IMR-90 (cell line): ENCODE data around the gene LCN10. TPM values are rescaled to one million over a fixed set of nuclear protein-coding genes. Genes with fewer than 3 reads are reported as not detected.

Experiments used
- ATAC-seq: fragments of 200-7000 bp; cut with Tn5 transposase; 2 replicates; pipeline ENCODE4 v1.9.1; 2020; ENCODE audit warnings: low read depth, mild to moderate bottlenecking, moderate library complexity
- BruUV-seq: library from RNA; stranded (reverse); fragments of 400-500 nt; replicated peaks from 2 replicates; lab custom pipeline; 2021; lab: Mats Ljungman, UMichigan
- CTCF ChIA-PET: fragments of 300-600 bp; formaldehyde crosslinking; extraction: SDS; loops from one replicate; lab custom pipeline; 2021; ENCODE audit warnings: antibody characterized with exemption; lab: Yijun Ruan, JAX
- POLR2A ChIA-PET: fragments of 300-600 bp; sonication (Branson Sonifier 250); formaldehyde crosslinking; loops from one replicate; lab custom pipeline; 2022; ENCODE audit warnings: antibody characterized with exemption; ENCODE audit not compliant: unreplicated experiment; lab: Charles Lee
- DNase-seq: peaks from one replicate; pipeline ENCODE4 v3.0.0; 2013
- H2AFZ ChIP-seq: replicated peaks from 2 replicates; pipeline ENCODE3; 2013; ENCODE audit warnings: low read length, mild to moderate bottlenecking; ENCODE audit not compliant: poor library complexity
- H2AK5ac ChIP-seq: 2 replicates; pipeline ENCODE4 v1.6.1; 2013; ENCODE audit warnings: low read depth, low read length, inconsistent platforms
- H2AK9ac ChIP-seq: replicated peaks from 2 replicates; pipeline ENCODE3; 2013; ENCODE audit warnings: mild to moderate bottlenecking, low read depth, low read length, moderate library complexity; ENCODE audit not compliant: poor library complexity
- H2BK120ac ChIP-seq: 2 replicates; pipeline ENCODE4 v1.6.1; 2013; ENCODE audit warnings: low read depth, low read length, inconsistent platforms
- H2BK15ac ChIP-seq: 3 replicates; pipeline ENCODE4 v1.6.1; 2013; ENCODE audit warnings: low read depth, low read length, inconsistent platforms
- H2BK20ac ChIP-seq: 2 replicates; pipeline ENCODE4 v1.6.1; 2013; ENCODE audit warnings: low read depth, mild to moderate bottlenecking, inconsistent platforms, low read length, moderate library complexity
- H2BK5ac ChIP-seq: 2 replicates; pipeline ENCODE4 v1.6.1; 2013; ENCODE audit warnings: mild to moderate bottlenecking, low read depth, low read length, inconsistent platforms; ENCODE audit not compliant: poor library complexity, severe bottlenecking
- H3K14ac ChIP-seq: replicated peaks from 2 replicates; pipeline ENCODE4 v1.6.1; 2013; ENCODE audit warnings: low read depth, low read length, inconsistent platforms
- H3K18ac ChIP-seq: 2 replicates; pipeline ENCODE4 v1.6.1; 2013; ENCODE audit warnings: low read depth, low read length, control low read depth
- H3K23ac ChIP-seq: 2 replicates; pipeline ENCODE4 v1.6.1; 2013; ENCODE audit warnings: low read depth, low read length, inconsistent platforms
- H3K27ac ChIP-seq: 2 replicates; pipeline ENCODE4 v1.5.1; 2013; ENCODE audit warnings: mild to moderate bottlenecking, control low read depth, low read length; ENCODE audit not compliant: insufficient read depth
- H3K27me3 ChIP-seq: 2 replicates; pipeline ENCODE4 v1.6.1; 2013; ENCODE audit warnings: low read length; ENCODE audit not compliant: control insufficient read depth, insufficient read depth
- H3K36me3 ChIP-seq: 2 replicates; pipeline ENCODE4 v1.6.1; 2013; ENCODE audit warnings: low read length, mixed read lengths; ENCODE audit not compliant: control insufficient read depth, insufficient read depth
- H3K4ac ChIP-seq: 2 replicates; pipeline ENCODE4 v1.6.1; 2013; ENCODE audit warnings: low read depth, low read length, inconsistent platforms
- H3K4me1 ChIP-seq: 2 replicates; pipeline ENCODE4 v1.6.1; 2013; ENCODE audit warnings: low read length, mixed read lengths; ENCODE audit not compliant: control insufficient read depth, insufficient read depth
- H3K4me2 ChIP-seq: 2 replicates; pipeline ENCODE4 v1.6.1; 2013; ENCODE audit warnings: low read depth, mild to moderate bottlenecking, control low read depth, low read length, moderate library complexity
- H3K4me3 ChIP-seq: 2 replicates; pipeline ENCODE4 v1.5.1; 2013; ENCODE audit warnings: low read depth, mild to moderate bottlenecking, control low read depth, low read length, moderate library complexity; ENCODE audit not compliant: insufficient read depth
- H3K56ac ChIP-seq: 2 replicates; pipeline ENCODE4 v1.6.1; 2013; ENCODE audit warnings: low read length, inconsistent platforms; ENCODE audit not compliant: insufficient read depth; ENCODE audit errors: extremely low read depth
- H3K79me1 ChIP-seq, 2 experiments: 2 replicates each; pipeline ENCODE4 v1.6.1; 2013; ENCODE audit warnings: low read length in 2 of 2, inconsistent platforms in 1 of 2, low read depth in 1 of 2
- H3K9ac ChIP-seq: 2 replicates; pipeline ENCODE4 v1.6.1; 2013; ENCODE audit warnings: low read depth, low read length, control low read depth
- H3K9me1 ChIP-seq: 2 replicates; pipeline ENCODE4 v1.6.1; 2013; ENCODE audit warnings: low read length, inconsistent platforms; ENCODE audit not compliant: insufficient read depth
- H3K9me3 ChIP-seq: 2 replicates; pipeline ENCODE4 v1.6.1; 2013; ENCODE audit warnings: low read length; ENCODE audit not compliant: control insufficient read depth, insufficient read depth
- H4K20me1 ChIP-seq: 2 replicates; pipeline ENCODE4 v1.6.1; 2013; ENCODE audit warnings: low read length, inconsistent platforms; ENCODE audit not compliant: insufficient read depth
- H4K5ac ChIP-seq: 2 replicates; pipeline ENCODE4 v1.6.1; 2013; ENCODE audit warnings: mild to moderate bottlenecking, low read depth, low read length, control low read depth
- H4K8ac ChIP-seq, 2 experiments: 2 replicates each; pipeline ENCODE4 v1.6.1; 2013; ENCODE audit warnings: low read depth in 2 of 2, low read length in 2 of 2, control low read depth in 1 of 2, inconsistent platforms in 1 of 2
- H4K91ac ChIP-seq: 2 replicates; pipeline ENCODE4 v1.6.1; 2013; ENCODE audit warnings: low read depth, low read length, inconsistent platforms; ENCODE audit not compliant: insufficient read depth
- BHLHE40 ChIP-seq: fragments of 150-350 bp; IDR thresholded peaks from 2 replicates; pipeline ENCODE4 v1.6.1; 2016; ENCODE audit warnings: mild to moderate bottlenecking, low read depth, low read length
- CEBPB ChIP-seq: IDR thresholded peaks from 2 replicates; pipeline ENCODE4 v1.6.1; 2012; ENCODE audit warnings: low read depth, low read length, improper control_type of control experiment
- CHD1 ChIP-seq: IDR thresholded peaks from 2 replicates; pipeline ENCODE4 v1.6.1; 2012; ENCODE audit warnings: low read depth, low read length, improper control_type of control experiment
- FOS ChIP-seq: fragments of 150-350 bp; IDR thresholded peaks from 2 replicates; pipeline ENCODE4 v1.6.1; 2016; ENCODE audit warnings: low read depth, low read length
- MAFK ChIP-seq: IDR thresholded peaks from 2 replicates; pipeline ENCODE4 v1.6.1; 2012; ENCODE audit warnings: low read depth, low read length, improper control_type of control experiment
- NFE2L2 ChIP-seq: fragments of 150-350 bp; IDR thresholded peaks from 2 replicates; pipeline ENCODE4 v1.6.1; 2016; ENCODE audit warnings: low read depth, mild to moderate bottlenecking, low read length
- POLR2A ChIP-seq: IDR thresholded peaks from 2 replicates; pipeline ENCODE4 v1.6.1; 2012; ENCODE audit warnings: mild to moderate bottlenecking, low read depth, low read length
- RAD21 ChIP-seq: IDR thresholded peaks from 2 replicates; pipeline ENCODE4 v1.6.1; 2012; ENCODE audit warnings: low read length, improper control_type of control experiment
- RCOR1 ChIP-seq: IDR thresholded peaks from 2 replicates; pipeline ENCODE4 v1.6.1; 2012; ENCODE audit warnings: mild to moderate bottlenecking, low read length, improper control_type of control experiment; ENCODE audit not compliant: insufficient replicate concordance
- WGBS, 2 experiments: methylation state at CpG; one replicate each; pipeline versions ENCODE4 v1.1.5 to v1.1.7; 2013; ENCODE audit warnings: missing lambda C conversion rate in 2 of 2; ENCODE audit not compliant: insufficient read length in 1 of 2; ENCODE audit errors: extremely low coverage in 2 of 2; 5-methylcytosine and 5-hydroxymethylcytosine counted together
- dilution Hi-C: fragments of 300-500 bp; cut with HindIII; formaldehyde crosslinking; loops from one replicate; pipeline ENCODE4 v1.14.3; 2018; ENCODE audit warnings: low sequenced_read_pairs; ENCODE audit not compliant: unreplicated experiment
- in situ Hi-C: fragments of 300-500 bp; cut with MboI; formaldehyde crosslinking; loops from 3 replicates; pipeline ENCODE4 v1.14.3; 2019; ENCODE audit warnings: low sequenced_read_pairs, inconsistent platforms, mixed read lengths
- intact Hi-C: fragments of 100-400 bp; cut with micrococcal nuclease; formaldehyde crosslinking; loops from 2 replicates; pipeline ENCODE4 v1.10.0; 2022
- polyA plus RNA-seq, 3 experiments: library from polyadenylated mRNA; depleted of rRNA; stranded (reverse); fragments of >200 nt; gene quantifications; 2 replicates each; pipeline ENCODE4 v1.2.3, GENCODE V29; 2012; ENCODE audit warnings: low replicate concordance in 1 of 3
- total RNA-seq: library from RNA; depleted of rRNA; stranded (reverse); fragments of >200 nt; gene quantifications from 2 replicates; pipeline ENCODE4 v1.2.3, GENCODE V29; 2012
- TF ChIP-seq, protein P1 (sequence below): fragments of 150-350 bp; IDR thresholded peaks from 2 replicates; pipeline ENCODE4 v1.6.1; 2016; ENCODE audit warnings: low read depth, mild to moderate bottlenecking, low read length, moderate library complexity, borderline replicate concordance
- TF ChIP-seq, protein P2 (sequence below): conservative IDR thresholded peaks from 2 replicates; pipeline ENCODE4 v1.5.1; 2012; ENCODE audit warnings: mild to moderate bottlenecking, low read depth, low read length, improper control_type of control experiment
- TF ChIP-seq, protein P3 (sequence below): fragments of 150-350 bp; IDR thresholded peaks from 2 replicates; pipeline ENCODE4 v1.6.1; 2017; ENCODE audit warnings: mild to moderate bottlenecking, antibody characterized with exemption, low read length, low read depth

The LCN10 gene
- total and polyA plus RNA-seq, 2 of the 4 experiments (the other 2 are of a cell fraction): not detected

DNA sequence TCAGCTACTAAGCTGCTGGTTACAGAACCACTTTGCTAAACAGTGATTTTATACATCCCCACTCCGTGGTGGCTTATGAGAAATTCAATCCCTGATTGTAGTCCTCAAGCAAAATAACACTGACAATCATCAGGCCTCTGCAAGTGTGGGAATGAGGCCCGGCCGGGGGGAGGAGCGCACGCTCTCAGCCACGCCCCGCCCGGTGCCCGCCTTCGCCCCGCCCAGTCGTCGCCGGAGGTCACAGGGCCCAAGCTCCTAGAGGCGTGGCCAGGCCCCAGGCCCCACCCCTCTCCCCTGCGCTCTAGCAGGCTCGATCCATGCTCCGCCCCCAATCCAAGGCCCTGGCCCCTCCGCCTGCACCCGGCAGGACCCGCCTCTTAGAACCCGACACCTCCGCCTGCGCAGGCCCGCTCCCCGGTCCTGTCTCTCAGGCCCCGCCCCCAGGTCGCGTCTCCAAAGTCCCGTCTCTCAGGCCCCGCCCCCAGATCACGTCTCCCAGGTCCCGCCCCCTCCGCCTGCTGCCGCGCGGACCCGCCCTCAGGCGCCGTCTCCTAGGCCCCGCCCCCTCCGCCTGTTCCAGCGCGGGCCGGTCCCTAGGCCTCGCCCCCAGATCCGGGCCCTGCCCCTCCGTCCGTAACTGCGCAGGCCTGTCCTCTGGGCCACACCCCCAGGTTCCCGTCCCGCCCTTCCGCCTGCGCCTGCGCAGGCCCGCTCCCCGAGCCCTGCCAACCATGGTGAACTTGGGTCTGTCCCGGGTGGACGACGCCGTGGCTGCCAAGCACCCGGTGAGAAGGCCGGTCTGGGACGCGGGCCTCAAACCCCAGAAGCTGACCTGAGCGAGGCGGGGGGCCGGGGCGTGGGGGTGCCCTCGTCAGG, 48.1 kb upstream of the LCN10 start, which contains the start of gene TMEM141 (continued):
- TF ChIP-seq CHD1: no peak
- no peak for TF ChIP-seq RAD21
- no peak for TF ChIP-seq POLR2A
- no peak for TF ChIP-seq BHLHE40

DNA sequence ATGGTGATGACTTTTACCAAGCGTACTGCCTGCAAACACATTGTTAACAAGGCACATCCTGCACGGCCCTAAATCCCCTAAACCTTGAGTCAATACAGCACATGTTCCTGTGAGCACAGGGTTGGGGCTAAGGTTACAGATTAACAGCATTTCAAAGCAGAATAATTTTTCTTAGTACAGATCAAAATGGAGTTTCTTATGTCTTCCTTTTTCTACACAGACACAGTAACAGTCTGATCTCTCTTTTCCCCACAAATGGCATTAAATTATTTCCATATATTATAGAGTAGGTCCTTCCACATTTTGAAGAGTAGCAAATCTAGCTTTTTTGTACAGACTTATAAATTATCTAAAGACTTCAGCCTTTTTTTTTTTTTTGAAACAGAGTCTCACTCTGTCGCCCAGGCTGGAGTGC, 46.8 kb upstream of the LCN10 start:
- Histone ChIP-seq H3K27ac (no peak overlapping the region), H3K79me1 (peaks cover 3 to 24% of the 10 kb centered on the region in 2 experiments; a peak in 3 of 4 replicates), H2AK5ac (no peak overlapping the region), H3K9me1 (no peaks in the 10 kb centered on the region), H4K5ac (no peak overlapping the region), H3K4me2 (no peak overlapping the region), H3K23ac (no peak overlapping the region), H3K9ac (no peak overlapping the region), H2AFZ (no peak overlapping the region), H4K91ac (no peak overlapping the region), H3K4ac (no peak overlapping the region), H3K18ac (no peak overlapping the region), H4K8ac (no peak overlapping the region), H3K56ac (no peak overlapping the region), H2BK5ac (no peak overlapping the region), H3K14ac (no peak overlapping the region), H4K20me1 (peaks cover 9% of the 10 kb centered on the region), H3K4me3 (no peak overlapping the region), H2AK9ac (no peak overlapping the region), H3K27me3 (peaks cover 5% of the 10 kb centered on the region; the same call in 1 of the 2 replicates), H2BK20ac (no peak overlapping the region), H3K36me3 (peaks cover 8% of the 10 kb centered on the region; the same call in 1 of the 2 replicates), H2BK15ac (no peak overlapping the region), H3K9me3 (no peaks in the 10 kb centered on the region), H3K4me1 (peaks cover 5% of the 10 kb centered on the region; the same call in 1 of the 2 replicates), H2BK120ac (no peak overlapping the region)
- ATAC-seq (no peak), DNase-seq (no peak)
- intact Hi-C loops (no loop called here), in situ Hi-C loops (loop anchor here (10.0 kb wide), 1 partner anchor 245 kb away; the partner anchor contains the start of gene FUT7), dilution Hi-C loops (no loop called here)
- ChIA-PET CTCF (interaction anchor here (0.6 kb wide), 1 partner anchor 239 kb away, joined by 3 read pairs; no protein-coding TSS in a partner anchor), POLR2A (no interaction called here)
- no TSS peak for BruUV-seq
- no peak for TF ChIP-seq CEBPB
- TF ChIP-seq, protein P1, sequence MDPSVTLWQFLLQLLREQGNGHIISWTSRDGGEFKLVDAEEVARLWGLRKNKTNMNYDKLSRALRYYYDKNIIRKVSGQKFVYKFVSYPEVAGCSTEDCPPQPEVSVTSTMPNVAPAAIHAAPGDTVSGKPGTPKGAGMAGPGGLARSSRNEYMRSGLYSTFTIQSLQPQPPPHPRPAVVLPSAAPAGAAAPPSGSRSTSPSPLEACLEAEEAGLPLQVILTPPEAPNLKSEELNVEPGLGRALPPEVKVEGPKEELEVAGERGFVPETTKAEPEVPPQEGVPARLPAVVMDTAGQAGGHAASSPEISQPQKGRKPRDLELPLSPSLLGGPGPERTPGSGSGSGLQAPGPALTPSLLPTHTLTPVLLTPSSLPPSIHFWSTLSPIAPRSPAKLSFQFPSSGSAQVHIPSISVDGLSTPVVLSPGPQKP: no peak
- TF ChIP-seq, protein P2, sequence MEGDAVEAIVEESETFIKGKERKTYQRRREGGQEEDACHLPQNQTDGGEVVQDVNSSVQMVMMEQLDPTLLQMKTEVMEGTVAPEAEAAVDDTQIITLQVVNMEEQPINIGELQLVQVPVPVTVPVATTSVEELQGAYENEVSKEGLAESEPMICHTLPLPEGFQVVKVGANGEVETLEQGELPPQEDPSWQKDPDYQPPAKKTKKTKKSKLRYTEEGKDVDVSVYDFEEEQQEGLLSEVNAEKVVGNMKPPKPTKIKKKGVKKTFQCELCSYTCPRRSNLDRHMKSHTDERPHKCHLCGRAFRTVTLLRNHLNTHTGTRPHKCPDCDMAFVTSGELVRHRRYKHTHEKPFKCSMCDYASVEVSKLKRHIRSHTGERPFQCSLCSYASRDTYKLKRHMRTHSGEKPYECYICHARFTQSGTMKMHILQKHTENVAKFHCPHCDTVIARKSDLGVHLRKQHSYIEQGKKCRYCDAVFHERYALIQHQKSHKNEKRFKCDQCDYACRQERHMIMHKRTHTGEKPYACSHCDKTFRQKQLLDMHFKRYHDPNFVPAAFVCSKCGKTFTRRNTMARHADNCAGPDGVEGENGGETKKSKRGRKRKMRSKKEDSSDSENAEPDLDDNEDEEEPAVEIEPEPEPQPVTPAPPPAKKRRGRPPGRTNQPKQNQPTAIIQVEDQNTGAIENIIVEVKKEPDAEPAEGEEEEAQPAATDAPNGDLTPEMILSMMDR: no peak
- TF ChIP-seq FOS: no peak
- no peak for TF ChIP-seq MAFK
- TF ChIP-seq RAD21: no peak
- TF ChIP-seq NFE2L2: no peak
- no peak for TF ChIP-seq RCOR1
- TF ChIP-seq, protein P3, sequence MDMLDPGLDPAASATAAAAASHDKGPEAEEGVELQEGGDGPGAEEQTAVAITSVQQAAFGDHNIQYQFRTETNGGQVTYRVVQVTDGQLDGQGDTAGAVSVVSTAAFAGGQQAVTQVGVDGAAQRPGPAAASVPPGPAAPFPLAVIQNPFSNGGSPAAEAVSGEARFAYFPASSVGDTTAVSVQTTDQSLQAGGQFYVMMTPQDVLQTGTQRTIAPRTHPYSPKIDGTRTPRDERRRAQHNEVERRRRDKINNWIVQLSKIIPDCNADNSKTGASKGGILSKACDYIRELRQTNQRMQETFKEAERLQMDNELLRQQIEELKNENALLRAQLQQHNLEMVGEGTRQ: no peak
- WGBS, 2 experiments: no CpG with 5 or more reads among the region's 3 CpGs
